ENCODE results near the gene PDCD2L.
A peak's percentile ranks its signal among the peaks of the same experiment; 100 is the strongest.
"Not testable (repeated sequence)": the region's sequence is repeated elsewhere in the genome, so short reads cannot be mapped to it uniquely, and the experiment has no call there.

PDCD2L gene

GRCh38 chr19:34457446-34457845 lies 53.2 kb downstream of the PDCD2L start:
- peak overlapping the region; percentile 58 for H3K4me2 ChIP-seq (ENCODE audit: low read length)
- no peak for TF ChIP-seq CTCF (IDR thresholded peaks at IDR 0.05)
- peak overlapping the region; percentile 69 for H3K27ac ChIP-seq
- H3K4me1 ChIP-seq: peaks cover 34% of the 10 kb centered on the region
- no peak overlapping the region for H3K9ac ChIP-seq
- no peaks in the 10 kb centered on the region for H3K9me3 ChIP-seq (ENCODE audit: control insufficient read depth, low read length)
- no peak overlapping the region for H2AFZ ChIP-seq
- H3K27me3 ChIP-seq (ENCODE audit: control insufficient read depth, insufficient read depth, low read length): no peaks in the 10 kb centered on the region
- peak overlapping the region; percentile 38 for H3K4me3 ChIP-seq (ENCODE audit: low read depth, low read length)
- H3K79me2 ChIP-seq: peaks cover 10% of the 10 kb centered on the region
- H3K36me3 ChIP-seq (ENCODE audit: control insufficient read depth, insufficient read depth, low read length): no peaks in the 10 kb centered on the region

GRCh38 chr19:34458677-34459076 lies 54.5 kb downstream of the PDCD2L start:
- peak overlapping the region; percentile 69 for H3K27ac ChIP-seq

GRCh38 chr19:34459614-34460013 lies 55.4 kb downstream of the PDCD2L start:
- no peaks in the 10 kb centered on the region for H3K27me3 ChIP-seq (ENCODE audit: control insufficient read depth, insufficient read depth, low read length)
- H3K4me2 ChIP-seq (ENCODE audit: low read length): peak overlapping the region; percentile 40
- no peak for TF ChIP-seq CTCF (IDR thresholded peaks at IDR 0.05)
- H3K27ac ChIP-seq: peak overlapping the region; percentile 69
- H3K9ac ChIP-seq: no peak overlapping the region
- H3K9me3 ChIP-seq (ENCODE audit: control insufficient read depth, low read length): no peaks in the 10 kb centered on the region
- no peaks in the 10 kb centered on the region for H3K36me3 ChIP-seq (ENCODE audit: control insufficient read depth, insufficient read depth, low read length)
- H3K4me3 ChIP-seq (ENCODE audit: low read depth, low read length): no peak overlapping the region
- H3K4me1 ChIP-seq: peaks cover 34% of the 10 kb centered on the region
- H3K79me2 ChIP-seq: peaks cover 19% of the 10 kb centered on the region
- H2AFZ ChIP-seq: no peak overlapping the region

More at GRCh38 chr19:34458677-34459076, 54.5 kb downstream of the PDCD2L start:
- Histone ChIP-seq H3K9ac (no peak overlapping the region), H3K4me3 (ENCODE audit: low read depth, low read length) (no peak overlapping the region), H2AFZ (no peak overlapping the region), H3K27me3 (ENCODE audit: control insufficient read depth, insufficient read depth, low read length) (no peaks in the 10 kb centered on the region), H3K79me2 (peaks cover 19% of the 10 kb centered on the region), H3K4me1 (peaks cover 34% of the 10 kb centered on the region), H3K9me3 (ENCODE audit: control insufficient read depth, low read length) (no peaks in the 10 kb centered on the region), H3K36me3 (ENCODE audit: control insufficient read depth, insufficient read depth, low read length) (no peaks in the 10 kb centered on the region), H3K4me2 (ENCODE audit: low read length) (peak overlapping the region; percentile 40)
- no peak for TF ChIP-seq CTCF (IDR thresholded peaks at IDR 0.05)

GRCh38 chr19:34461375-34462100 lies 57.3 kb downstream of the PDCD2L start:
- TF ChIP-seq CTCF (IDR thresholded peaks at IDR 0.05): no peak
- no peaks in the 10 kb centered on the region for H3K9me3 ChIP-seq (ENCODE audit: control insufficient read depth, low read length)
- H3K4me1 ChIP-seq: peaks cover 34% of the 10 kb centered on the region
- H2AFZ ChIP-seq: no peak overlapping the region
- H3K9ac ChIP-seq: no peak overlapping the region
- H3K4me2 ChIP-seq (ENCODE audit: low read length): no peak overlapping the region
- H3K4me3 ChIP-seq (ENCODE audit: low read depth, low read length): no peak overlapping the region
- H3K79me2 ChIP-seq: peaks cover 17% of the 10 kb centered on the region
- peak overlapping the region; percentile 69 for H3K27ac ChIP-seq
- no peaks in the 10 kb centered on the region for H3K27me3 ChIP-seq (ENCODE audit: control insufficient read depth, insufficient read depth, low read length)
- H3K36me3 ChIP-seq (ENCODE audit: control insufficient read depth, insufficient read depth, low read length): no peaks in the 10 kb centered on the region

- H3K9me3 ChIP-seq (ENCODE audit: control insufficient read depth, low read length); H2AFZ ChIP-seq; H3K9ac ChIP-seq; H3K27me3 ChIP-seq (ENCODE audit: control insufficient read depth, insufficient read depth, low read length); H3K4me3 ChIP-seq (ENCODE audit: low read depth, low read length); H3K36me3 ChIP-seq (ENCODE audit: control insufficient read depth, insufficient read depth, low read length); H3K27ac ChIP-seq; H3K4me2 ChIP-seq (ENCODE audit: low read length): not testable (repeated sequence)
- H3K4me1 ChIP-seq: peaks cover 13% of the 10 kb centered on the region
- H3K79me2 ChIP-seq: peaks cover 19% of the 10 kb centered on the region
These were observed 60.6 kb downstream of the PDCD2L start for GRCh38 chr19:34464785-34465184.

Measured in parathyroid adenoma (tissue), 2 donors.